Endothelial cell (in vitro differentiated cells): ENCODE results near the gene CKM. TPM values are rescaled to one million over a fixed set of nuclear protein-coding genes. Genes with fewer than 3 reads are reported as not detected.

Experiments used
- DNase-seq: peaks from one replicate; pipeline ENCODE4 v3.0.0; 2021; ENCODE audit warnings: low spot score
- H3K27ac Mint-ChIP-seq: one replicate; pipeline ENCODE4 v1.8.0; 2021; ENCODE audit warnings: mixed read lengths, inconsistent platforms; ENCODE audit not compliant: unreplicated experiment
- H3K27me3 Mint-ChIP-seq: one replicate; pipeline ENCODE4 v1.8.0; 2021; ENCODE audit warnings: mild to moderate bottlenecking, moderate library complexity, mixed read lengths, inconsistent platforms; ENCODE audit not compliant: unreplicated experiment
- H3K36me3 Mint-ChIP-seq: one replicate; pipeline ENCODE4 v1.8.0; 2021; ENCODE audit warnings: mild to moderate bottlenecking, low read depth, mixed read lengths, inconsistent platforms; ENCODE audit not compliant: unreplicated experiment
- H3K4me1 Mint-ChIP-seq: one replicate; pipeline ENCODE4 v1.8.0; 2021; ENCODE audit warnings: mild to moderate bottlenecking, mixed read lengths, inconsistent platforms; ENCODE audit not compliant: unreplicated experiment
- H3K4me3 Mint-ChIP-seq: one replicate; pipeline ENCODE4 v1.8.0; 2021; ENCODE audit warnings: mild to moderate bottlenecking, mixed read lengths, inconsistent platforms; ENCODE audit not compliant: unreplicated experiment
- H3K9me3 Mint-ChIP-seq: one replicate; pipeline ENCODE4 v1.8.0; 2021; ENCODE audit warnings: mixed read lengths, inconsistent platforms; ENCODE audit not compliant: unreplicated experiment
- CTCF ChIP-seq: fragments of 200-600 bp; sonication (generic); IDR thresholded peaks from one replicate; pipeline ENCODE4 v1.5.0; 2021; ENCODE audit warnings: antibody characterized with exemption; ENCODE audit not compliant: unreplicated experiment
- total RNA-seq: library from RNA; stranded (reverse); fragmentation: NEBNext Ultra II Directional; extraction: Animal tissue kit (Norgen Biotek cat#: 25700); gene quantifications from one replicate; pipeline ENCODE4 v1.2.1, GENCODE V29; 2021; ENCODE audit not compliant: unreplicated experiment

CKM gene
- total RNA-seq, 1 donor from 2014 or later: not detected

GRCh38 chr19:45294291-45295029 lies 28.2 kb downstream of the CKM start:
- no peak for TF ChIP-seq CTCF
- Mint-ChIP-seq H3K27me3 (peaks cover 8% of the 10 kb centered on the region), H3K36me3 (peaks cover 61% of the 10 kb centered on the region), H3K27ac (no peak overlapping the region), H3K9me3 (no peaks in the 10 kb centered on the region), H3K4me3 (no peak overlapping the region), H3K4me1 (peaks cover 6% of the 10 kb centered on the region)
- no peak for DNase-seq

GRCh38 chr19:45293682-45294081 lies 29.0 kb downstream of the CKM start:
- H3K4me1 Mint-ChIP-seq: peaks cover 6% of the 10 kb centered on the region
- no peak overlapping the region for H3K27ac Mint-ChIP-seq
- H3K27me3 Mint-ChIP-seq: peaks cover 9% of the 10 kb centered on the region
- peaks cover 56% of the 10 kb centered on the region for H3K36me3 Mint-ChIP-seq
- H3K9me3 Mint-ChIP-seq: no peaks in the 10 kb centered on the region
- no peak for DNase-seq
- peak overlapping the region; percentile 65 for H3K4me3 Mint-ChIP-seq
- no peak for TF ChIP-seq CTCF

- Mint-ChIP-seq H3K4me1 (no peaks in the 10 kb centered on the region), H3K27ac (no peak overlapping the region), H3K27me3 (peaks cover 5% of the 10 kb centered on the region), H3K9me3 (no peaks in the 10 kb centered on the region), H3K36me3 (peaks cover 53% of the 10 kb centered on the region), H3K4me3 (no peak overlapping the region)
- no peak for DNase-seq
- no peak for TF ChIP-seq CTCF
Observed at GRCh38 chr19:45291834-45292233, 30.8 kb downstream of the CKM start.

- peaks cover 54% of the 10 kb centered on the region for H3K36me3 Mint-ChIP-seq
- peaks cover 5% of the 10 kb centered on the region for H3K27me3 Mint-ChIP-seq
- no peak overlapping the region for H3K27ac Mint-ChIP-seq
- H3K4me1 Mint-ChIP-seq: no peaks in the 10 kb centered on the region
- no peak for DNase-seq
- no peak overlapping the region for H3K4me3 Mint-ChIP-seq
- TF ChIP-seq CTCF: no peak
- H3K9me3 Mint-ChIP-seq: no peaks in the 10 kb centered on the region
Observed at GRCh38 chr19:45290381-45290931, 32.2 kb downstream of the CKM start.

GRCh38 chr19:45283443-45284033 lies 39.1 kb downstream of the CKM start:
- Mint-ChIP-seq H3K27ac (peak overlapping the region; percentile 11), H3K36me3 (peaks cover 51% of the 10 kb centered on the region), H3K27me3 (peaks cover 8% of the 10 kb centered on the region), H3K9me3 (no peaks in the 10 kb centered on the region), H3K4me3 (peak overlapping the region; percentile 33), H3K4me1 (peaks cover 14% of the 10 kb centered on the region)
- no peak for TF ChIP-seq CTCF
- no peak for DNase-seq
